ENCODE measurements around the gene NRL. TPM values are rescaled to one million over a fixed set of nuclear protein-coding genes. Genes with fewer than 3 reads are reported as not detected.

Gene NRL
- polyA plus RNA-seq, 3 donors = 1.1 to 1.5 (median 1.3) TPM

- no peak overlapping the region for H3K4me3 Mint-ChIP-seq
- Histone ChIP-seq H4K20me1 (ENCODE audit: insufficient read depth, low read length) (no peaks in the 10 kb centered on the region), H3K9ac (ENCODE audit: insufficient read depth, low read length, poor library complexity, severe bottlenecking) (no peak overlapping the region), H3K36me3 (replicated peaks in 1 of 2; ENCODE audit: control insufficient read depth in 1 of 2, insufficient read depth in 2 of 2, low read length in 2 of 2) (no peaks in the 10 kb centered on the region), H3K9me3 (replicated peaks in 1 of 2; ENCODE audit: control insufficient read depth in 1 of 2, insufficient read depth in 1 of 2, low read length in 2 of 2) (no peaks in the 10 kb centered on the region), H3K27me3 (ENCODE audit: control insufficient read depth in 2 of 2, insufficient read depth in 2 of 2, low read length in 2 of 2) (no peaks in the 10 kb centered on the region), H3K79me2 (ENCODE audit: insufficient read depth, low read length) (no peaks in the 10 kb centered on the region), H2AFZ (ENCODE audit: insufficient read depth, low read depth, low read length, poor library complexity, severe bottlenecking) (no peak overlapping the region), H3K4me2 (replicated peaks; ENCODE audit: extremely low read depth, low read length, poor library complexity, severe bottlenecking) (no peak overlapping the region), H3K27ac (ENCODE audit: low read depth in 1 of 2, low read length in 2 of 2) (no peak overlapping the region), H3K4me3 (replicated peaks in 1 of 3; ENCODE audit: low read depth in 2 of 3, low read length in 3 of 3) (no peak overlapping the region), H3K4me1 (ENCODE audit: control insufficient read depth in 1 of 2, insufficient read depth in 2 of 2, low read length in 2 of 2) (no peaks in the 10 kb centered on the region)
- peaks cover 4 to 7% (median 6%) of the 10 kb centered on the region in 3 donors for H3K27me3 Mint-ChIP-seq (ENCODE audit: low read depth in 3 of 3)
- TF ChIP-seq, protein P1, sequence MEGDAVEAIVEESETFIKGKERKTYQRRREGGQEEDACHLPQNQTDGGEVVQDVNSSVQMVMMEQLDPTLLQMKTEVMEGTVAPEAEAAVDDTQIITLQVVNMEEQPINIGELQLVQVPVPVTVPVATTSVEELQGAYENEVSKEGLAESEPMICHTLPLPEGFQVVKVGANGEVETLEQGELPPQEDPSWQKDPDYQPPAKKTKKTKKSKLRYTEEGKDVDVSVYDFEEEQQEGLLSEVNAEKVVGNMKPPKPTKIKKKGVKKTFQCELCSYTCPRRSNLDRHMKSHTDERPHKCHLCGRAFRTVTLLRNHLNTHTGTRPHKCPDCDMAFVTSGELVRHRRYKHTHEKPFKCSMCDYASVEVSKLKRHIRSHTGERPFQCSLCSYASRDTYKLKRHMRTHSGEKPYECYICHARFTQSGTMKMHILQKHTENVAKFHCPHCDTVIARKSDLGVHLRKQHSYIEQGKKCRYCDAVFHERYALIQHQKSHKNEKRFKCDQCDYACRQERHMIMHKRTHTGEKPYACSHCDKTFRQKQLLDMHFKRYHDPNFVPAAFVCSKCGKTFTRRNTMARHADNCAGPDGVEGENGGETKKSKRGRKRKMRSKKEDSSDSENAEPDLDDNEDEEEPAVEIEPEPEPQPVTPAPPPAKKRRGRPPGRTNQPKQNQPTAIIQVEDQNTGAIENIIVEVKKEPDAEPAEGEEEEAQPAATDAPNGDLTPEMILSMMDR (IDR thresholded peaks at IDR 0.05) = no peak
- peaks cover 0 to 2% (median 0%) of the 10 kb centered on the region in 7 donors for H3K9me3 Mint-ChIP-seq
- H3K4me1 Mint-ChIP-seq = peaks cover 2% of the 10 kb centered on the region
- no peak overlapping the region for H3K27ac Mint-ChIP-seq
- WGBS (ENCODE audit: insufficient coverage) = 97% methylated on average over 15 of the region's 16 CpGs
- no peak for DNase-seq
- intact Hi-C loops (cut with micrococcal nuclease) = loop anchor here in 1 of 2 donors (2.0 to 5.0 kb wide), 2 partner anchors 31 to 47 kb away; no protein-coding TSS in a partner anchor
- no peaks in the 10 kb centered on the region for H3K36me3 Mint-ChIP-seq
Observed at GRCh38 chr14:24059841-24060388, 54.8 kb downstream of the NRL start.

DNA sequence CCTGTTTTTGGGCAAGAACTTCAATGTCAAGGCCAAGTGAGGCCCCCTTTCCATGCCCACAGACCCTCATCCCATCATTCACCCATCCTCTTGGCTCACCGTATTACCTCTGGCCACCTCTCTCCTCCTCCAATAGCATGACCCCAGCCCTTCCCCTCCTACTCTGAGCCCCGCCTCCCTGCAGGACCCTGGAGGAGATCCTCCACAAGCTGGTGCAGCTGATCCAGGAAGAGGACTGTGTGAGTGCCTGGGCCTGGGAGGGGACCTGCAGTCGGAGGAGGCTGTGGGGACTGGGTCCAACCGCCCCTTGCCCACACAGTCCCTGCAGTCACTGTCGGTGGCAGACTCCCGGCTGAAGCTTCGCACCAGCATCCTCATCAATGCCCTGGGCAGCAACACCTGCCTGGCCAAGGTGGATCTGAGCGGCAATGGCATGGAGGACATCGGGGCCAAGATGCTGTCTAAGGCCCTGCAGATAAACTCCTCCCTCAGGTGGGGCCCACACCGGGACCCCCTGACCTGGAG lies 55.7 kb downstream of the NRL start:
- Histone ChIP-seq H3K27me3 (ENCODE audit: control insufficient read depth in 2 of 2, insufficient read depth in 2 of 2, low read length in 2 of 2) (peaks cover 0 to under 1% of the 10 kb centered on the region in 2 donors), H2AFZ (ENCODE audit: insufficient read depth, low read depth, low read length, poor library complexity, severe bottlenecking) (no peak overlapping the region), H3K4me1 (ENCODE audit: control insufficient read depth in 1 of 2, insufficient read depth in 2 of 2, low read length in 2 of 2) (no peaks in the 10 kb centered on the region), H3K4me2 (replicated peaks; ENCODE audit: extremely low read depth, low read length, poor library complexity, severe bottlenecking) (no peak overlapping the region), H3K4me3 (replicated peaks in 1 of 3; ENCODE audit: low read depth in 2 of 3, low read length in 3 of 3) (no peak overlapping the region), H3K27ac (ENCODE audit: low read depth in 1 of 2, low read length in 2 of 2) (no peak overlapping the region), H3K9ac (ENCODE audit: insufficient read depth, low read length, poor library complexity, severe bottlenecking) (no peak overlapping the region), H3K36me3 (replicated peaks in 1 of 2; ENCODE audit: control insufficient read depth in 1 of 2, insufficient read depth in 2 of 2, low read length in 2 of 2) (no peaks in the 10 kb centered on the region), H4K20me1 (ENCODE audit: insufficient read depth, low read length) (no peaks in the 10 kb centered on the region), H3K79me2 (ENCODE audit: insufficient read depth, low read length) (no peaks in the 10 kb centered on the region), H3K9me3 (replicated peaks in 1 of 2; ENCODE audit: control insufficient read depth in 1 of 2, insufficient read depth in 1 of 2, low read length in 2 of 2) (no peaks in the 10 kb centered on the region)
- peaks cover 2% of the 10 kb centered on the region for H3K4me1 Mint-ChIP-seq
- WGBS (ENCODE audit: insufficient coverage) = 90% methylated on average over 9 of the region's 10 CpGs
- intact Hi-C loops (cut with micrococcal nuclease) = loop anchor here in 1 of 2 donors (2.0 to 5.0 kb wide), 2 partner anchors 32 to 48 kb away; no protein-coding TSS in a partner anchor
- DNase-seq = no peak
- H3K9me3 Mint-ChIP-seq = peaks cover 0 to 2% (median 0%) of the 10 kb centered on the region in 7 donors
- H3K36me3 Mint-ChIP-seq = no peaks in the 10 kb centered on the region
- TF ChIP-seq, protein P1 (IDR thresholded peaks at IDR 0.05) = no peak
- H3K4me3 Mint-ChIP-seq = no peak overlapping the region
- H3K27ac Mint-ChIP-seq = no peak overlapping the region
- peaks cover 6 to 12% (median 10%) of the 10 kb centered on the region in 3 donors for H3K27me3 Mint-ChIP-seq (ENCODE audit: low read depth in 3 of 3)

Measured in CD14-positive monocyte (primary cell).